Fibroblast of lung (primary cell): ENCODE results near the gene NKAIN4.

Experiments
- EZH2 ChIP-seq: IDR thresholded peaks from 2 replicates; pipeline ENCODE4 v1.5.1; 2012; ENCODE audit warnings: low read length, control low read depth, mild to moderate bottlenecking; ENCODE audit errors: missing control alignments
- TF ChIP-seq, protein P1 (sequence below), 2 donors: IDR thresholded peaks in 1 of 2; conservative IDR thresholded peaks in 1 of 2; 1 replicate in 1 of 2; 2 replicates in 1 of 2; pipeline ENCODE4 v1.5.1; 2011 to 2012; ENCODE audit warnings: low read length in 2 of 2, control low read depth in 1 of 2, inconsistent platforms in 1 of 2, low read depth in 1 of 2, mild to moderate bottlenecking in 1 of 2

DNA sequence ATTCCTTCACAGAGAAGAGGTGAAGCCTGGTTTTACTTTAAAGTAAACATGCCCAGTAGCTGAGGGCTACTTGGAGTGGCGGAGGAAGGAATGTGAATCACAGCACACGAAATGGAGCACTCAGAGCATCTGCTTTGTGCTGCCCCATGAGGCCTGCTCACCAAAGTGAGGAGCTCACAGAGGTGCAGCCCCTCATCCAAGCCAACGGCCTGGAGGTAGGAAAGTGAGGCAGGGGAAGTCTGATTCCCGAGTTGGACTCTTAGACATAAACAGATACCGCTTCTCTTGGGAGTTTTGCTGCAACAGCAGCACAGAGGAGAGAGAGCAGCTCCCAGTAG is 41.9 kb downstream of the NKAIN4 start:
- TF ChIP-seq, protein P1, sequence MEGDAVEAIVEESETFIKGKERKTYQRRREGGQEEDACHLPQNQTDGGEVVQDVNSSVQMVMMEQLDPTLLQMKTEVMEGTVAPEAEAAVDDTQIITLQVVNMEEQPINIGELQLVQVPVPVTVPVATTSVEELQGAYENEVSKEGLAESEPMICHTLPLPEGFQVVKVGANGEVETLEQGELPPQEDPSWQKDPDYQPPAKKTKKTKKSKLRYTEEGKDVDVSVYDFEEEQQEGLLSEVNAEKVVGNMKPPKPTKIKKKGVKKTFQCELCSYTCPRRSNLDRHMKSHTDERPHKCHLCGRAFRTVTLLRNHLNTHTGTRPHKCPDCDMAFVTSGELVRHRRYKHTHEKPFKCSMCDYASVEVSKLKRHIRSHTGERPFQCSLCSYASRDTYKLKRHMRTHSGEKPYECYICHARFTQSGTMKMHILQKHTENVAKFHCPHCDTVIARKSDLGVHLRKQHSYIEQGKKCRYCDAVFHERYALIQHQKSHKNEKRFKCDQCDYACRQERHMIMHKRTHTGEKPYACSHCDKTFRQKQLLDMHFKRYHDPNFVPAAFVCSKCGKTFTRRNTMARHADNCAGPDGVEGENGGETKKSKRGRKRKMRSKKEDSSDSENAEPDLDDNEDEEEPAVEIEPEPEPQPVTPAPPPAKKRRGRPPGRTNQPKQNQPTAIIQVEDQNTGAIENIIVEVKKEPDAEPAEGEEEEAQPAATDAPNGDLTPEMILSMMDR (conservative IDR thresholded peaks at IDR 0.05 in 1 of 2, IDR thresholded peaks at IDR 0.05 in 1 of 2; ENCODE audit: low read depth in 1 of 2, low read length in 2 of 2) = no peak
- no peak for TF ChIP-seq EZH2
